Measurements from ENCODE around the gene SPATA16. TPM values are rescaled to one million over a fixed set of nuclear protein-coding genes. Genes with fewer than 3 reads are reported as not detected.

Gene SPATA16
- total RNA-seq, 1 donor from 2014 or later: not detected

GRCh38 chr3:172987273-172987672 lies 153.8 kb downstream of the SPATA16 start:
- Histone ChIP-seq H3K4me1 (no peaks in the 10 kb centered on the region), H3K9me3 (no peaks in the 10 kb centered on the region), H3K4me3 (no peak overlapping the region), H3K27me3 (no peaks in the 10 kb centered on the region), H3K27ac (no peak overlapping the region), H3K36me3 (no peaks in the 10 kb centered on the region)
- intact Hi-C loops (cut with DNase I): no loop called here
- DNase-seq (ENCODE audit: low spot score in 2 of 2): no peak
- TF ChIP-seq CTCF (IDR thresholded peaks at IDR 0.05): no peak

GRCh38 chr3:172984914-172985313 lies 156.1 kb downstream of the SPATA16 start:
- no peak for TF ChIP-seq CTCF (IDR thresholded peaks at IDR 0.05)
- H3K4me1 ChIP-seq: no peaks in the 10 kb centered on the region
- no peaks in the 10 kb centered on the region for H3K9me3 ChIP-seq
- no peak overlapping the region for H3K4me3 ChIP-seq
- H3K27me3 ChIP-seq: no peaks in the 10 kb centered on the region
- DNase-seq (ENCODE audit: low spot score in 2 of 2): no peak
- no peak overlapping the region for H3K27ac ChIP-seq
- no peaks in the 10 kb centered on the region for H3K36me3 ChIP-seq
- intact Hi-C loops (cut with DNase I): no loop called here

GRCh38 chr3:172982736-172983364 lies 158.2 kb downstream of the SPATA16 start:
- Histone ChIP-seq H3K9me3 (no peaks in the 10 kb centered on the region), H3K36me3 (no peaks in the 10 kb centered on the region), H3K4me1 (no peaks in the 10 kb centered on the region), H3K4me3 (no peak overlapping the region), H3K27me3 (no peaks in the 10 kb centered on the region), H3K27ac (no peak overlapping the region)
- TF ChIP-seq CTCF (IDR thresholded peaks at IDR 0.05): no peak
- DNase-seq (ENCODE audit: low spot score in 2 of 2): no peak
- intact Hi-C loops (cut with DNase I): no loop called here

- H3K36me3 ChIP-seq: no peaks in the 10 kb centered on the region
- no peaks in the 10 kb centered on the region for H3K27me3 ChIP-seq
- intact Hi-C loops (cut with DNase I): no loop called here
- no peak overlapping the region for H3K4me3 ChIP-seq
- no peaks in the 10 kb centered on the region for H3K9me3 ChIP-seq
- no peak for TF ChIP-seq CTCF (IDR thresholded peaks at IDR 0.05)
- no peak for DNase-seq (ENCODE audit: low spot score in 2 of 2)
- H3K4me1 ChIP-seq: no peaks in the 10 kb centered on the region
- no peak overlapping the region for H3K27ac ChIP-seq
Observed at GRCh38 chr3:172981407-172981983, 159.5 kb downstream of the SPATA16 start.

- H3K4me3 ChIP-seq: no peak overlapping the region
- no peak overlapping the region for H3K27ac ChIP-seq
- H3K4me1 ChIP-seq: no peaks in the 10 kb centered on the region
- no peaks in the 10 kb centered on the region for H3K36me3 ChIP-seq
- H3K27me3 ChIP-seq: no peaks in the 10 kb centered on the region
- DNase-seq (ENCODE audit: low spot score in 2 of 2): no peak
- no peaks in the 10 kb centered on the region for H3K9me3 ChIP-seq
- intact Hi-C loops (cut with DNase I): no loop called here
- TF ChIP-seq CTCF (IDR thresholded peaks at IDR 0.05): no peak
Observed at GRCh38 chr3:172980849-172981248, 160.2 kb downstream of the SPATA16 start.
